NT2/D1 (cell line): ENCODE measurements around the gene ASMTL.
"Not testable (repeated sequence)": the region's sequence is repeated elsewhere in the genome, so short reads cannot be mapped to it uniquely, and the experiment has no call there.

Experiments
- DNase-seq: peaks from one replicate; pipeline ENCODE4 v3.0.0-alpha.2; 2011; ENCODE audit warnings: low read depth, low spot score
- H3K27me3 ChIP-seq: 2 replicates; pipeline ENCODE4 v1.6.0; 2011; ENCODE audit warnings: mild to moderate bottlenecking; ENCODE audit not compliant: insufficient read length, insufficient read depth
- H3K36me3 ChIP-seq: 2 replicates; pipeline ENCODE4 v1.6.1; 2011; ENCODE audit warnings: mild to moderate bottlenecking, low read length, mixed read lengths; ENCODE audit not compliant: insufficient read depth, insufficient read length
- H3K4me1 ChIP-seq: 2 replicates; pipeline ENCODE4 v1.5.1; 2011; ENCODE audit not compliant: insufficient read depth, insufficient read length
- H3K4me3 ChIP-seq: 2 replicates; pipeline ENCODE4 v1.5.1; 2011; ENCODE audit warnings: low read depth; ENCODE audit not compliant: insufficient read length
- H3K9ac ChIP-seq: 2 replicates; pipeline ENCODE4 v1.6.0; 2011; ENCODE audit warnings: low read depth; ENCODE audit not compliant: insufficient read length
- H3K9me3 ChIP-seq: 2 replicates; pipeline ENCODE4 v1.5.1; 2011; ENCODE audit warnings: mild to moderate bottlenecking, low read length; ENCODE audit not compliant: insufficient read depth
- SUZ12 ChIP-seq: IDR thresholded peaks from 2 replicates; pipeline ENCODE4 v1.6.1; 2011; ENCODE audit not compliant: insufficient read length, insufficient read depth; ENCODE audit errors: extremely low read depth
- YY1 ChIP-seq: IDR thresholded peaks from 2 replicates; pipeline ENCODE4 v1.6.1; 2011; ENCODE audit not compliant: insufficient read length, insufficient read depth
- ZNF274 ChIP-seq: IDR thresholded peaks from 2 replicates; pipeline ENCODE4 v1.6.1; 2011; ENCODE audit warnings: mild to moderate bottlenecking, low read depth, low read length

ASMTL gene

DNA sequence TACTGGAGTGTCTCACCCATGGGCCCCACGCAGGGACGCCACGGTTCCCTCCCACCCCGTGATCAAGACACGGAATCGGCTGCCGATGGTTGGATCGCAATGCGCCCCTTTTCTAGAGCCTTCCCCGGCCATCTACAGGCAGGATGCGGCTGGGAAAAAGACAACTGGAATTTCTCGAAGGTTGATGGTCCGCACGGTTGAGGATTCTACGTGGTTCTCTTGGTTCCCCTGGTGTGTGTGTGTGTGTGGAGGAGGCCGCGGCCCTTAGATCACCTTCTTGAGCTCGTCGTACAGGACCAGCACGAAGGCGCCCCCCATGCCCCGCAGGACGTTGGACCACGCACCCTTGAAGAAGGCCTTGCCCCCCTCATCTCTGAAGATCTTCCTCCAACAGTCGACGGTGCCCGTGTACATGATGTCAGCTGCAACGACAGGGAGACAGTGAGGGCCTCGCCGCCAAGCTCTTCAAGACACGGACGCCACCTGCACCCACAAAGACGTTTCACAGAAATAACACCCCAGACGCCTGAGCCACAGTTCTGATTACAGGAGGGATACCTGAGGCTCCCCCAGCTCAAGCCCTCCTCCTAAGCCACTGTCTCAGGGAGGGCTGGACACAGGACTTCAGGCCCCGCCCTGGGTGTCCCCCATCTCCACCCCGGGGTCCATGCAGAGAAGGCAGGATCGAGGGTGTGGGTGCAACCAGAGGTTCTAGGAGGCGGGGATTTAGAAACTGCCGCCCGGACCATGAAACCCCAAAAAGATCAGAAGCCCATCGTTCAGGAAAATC is 66.2 kb downstream of the ASMTL start:
- DNase-seq, result no peak
- H3K9me3 ChIP-seq, result no peaks in the 10 kb centered on the region
- no peak for TF ChIP-seq SUZ12
- TF ChIP-seq YY1, result no peak
- peaks cover 12% of the 10 kb centered on the region for H3K4me1 ChIP-seq
- H3K9ac ChIP-seq, result no peak overlapping the region
- peaks cover 88% of the 10 kb centered on the region for H3K36me3 ChIP-seq
- no peaks in the 10 kb centered on the region for H3K27me3 ChIP-seq
- H3K4me3 ChIP-seq, result no peak overlapping the region

DNA sequence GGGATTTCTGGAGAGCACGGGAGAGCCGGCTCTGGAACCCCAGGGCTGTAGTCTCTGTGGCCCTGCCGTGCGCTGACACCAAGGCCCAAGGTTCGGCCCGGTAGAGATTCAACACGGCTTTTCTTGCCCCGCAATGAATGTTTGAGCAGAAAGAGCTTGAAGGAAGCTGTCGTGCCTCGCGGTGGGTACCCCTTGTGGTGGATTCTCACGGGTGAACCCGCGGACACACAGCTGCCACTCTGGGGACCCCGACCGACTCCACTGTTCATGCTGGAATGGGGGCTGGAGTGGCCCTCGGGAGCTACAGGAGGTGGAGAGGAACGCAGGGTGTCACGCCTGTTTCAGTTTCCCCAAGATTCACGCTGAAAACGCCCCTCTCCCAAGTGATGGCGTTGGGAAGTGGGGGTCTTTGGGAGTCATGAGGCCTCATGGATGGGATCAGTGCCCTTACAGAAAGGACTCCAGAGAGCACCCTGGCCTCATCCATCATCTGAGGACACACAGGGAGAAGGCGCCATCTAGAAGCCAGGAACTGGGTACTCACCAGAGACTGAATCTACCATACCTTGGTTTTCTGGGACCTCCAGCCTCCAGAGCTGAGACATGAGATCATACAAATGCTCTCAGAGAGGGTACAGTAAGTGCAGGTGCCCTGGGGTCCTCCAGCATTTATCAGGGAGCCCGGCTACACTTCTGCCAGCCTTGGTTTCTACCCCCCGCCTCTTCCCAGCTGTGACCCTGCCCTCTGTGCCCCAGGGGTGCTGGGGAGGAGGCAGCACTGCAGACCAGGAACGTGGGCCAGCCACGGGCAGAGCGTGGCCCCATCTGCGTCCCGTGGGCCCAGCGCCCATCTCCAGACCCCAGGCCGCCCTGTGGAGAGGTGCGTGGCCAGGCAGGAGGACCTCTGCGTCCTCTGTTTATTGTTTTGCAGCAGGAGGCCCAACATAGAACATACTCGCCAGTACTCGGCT is 67.2 kb downstream of the ASMTL start:
- peaks cover 6% of the 10 kb centered on the region; the same call in 1 of the 2 replicates for H3K9me3 ChIP-seq
- peaks cover 78% of the 10 kb centered on the region for H3K36me3 ChIP-seq
- no peak overlapping the region for H3K4me3 ChIP-seq
- no peaks in the 10 kb centered on the region for H3K27me3 ChIP-seq
- no peak for DNase-seq
- H3K9ac ChIP-seq, result no peak overlapping the region
- H3K4me1 ChIP-seq, result peaks cover 12% of the 10 kb centered on the region
- TF ChIP-seq SUZ12, result no peak
- TF ChIP-seq YY1, result no peak
- no peak for TF ChIP-seq ZNF274

DNA sequence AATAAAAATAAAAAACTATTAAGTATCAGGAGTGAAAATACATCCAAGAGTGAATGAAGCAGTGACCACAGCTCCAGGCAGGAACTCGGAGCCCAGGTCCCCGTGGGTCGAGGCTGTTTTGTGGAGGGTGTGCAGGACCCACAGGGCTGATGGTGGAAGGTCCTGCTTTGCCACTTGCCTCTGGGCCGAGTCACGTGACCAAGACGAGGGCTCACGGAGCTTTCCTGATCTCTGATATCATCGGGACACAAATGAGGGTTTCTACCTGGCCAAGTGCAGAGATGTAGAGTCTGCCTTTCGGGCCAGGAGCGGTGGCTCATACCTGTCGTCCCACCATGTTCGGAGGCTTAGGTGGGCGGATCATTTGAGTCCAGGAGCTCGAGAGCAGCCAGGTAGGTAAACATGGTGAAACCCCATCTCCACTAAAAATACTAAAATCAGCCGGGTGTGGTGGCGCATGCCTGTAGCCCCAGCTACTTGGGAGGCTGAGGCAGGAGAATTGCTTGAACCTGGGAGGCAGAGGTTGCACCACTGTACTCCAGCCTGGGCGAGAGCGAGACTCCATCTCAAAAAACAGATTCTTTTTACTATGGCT is 68.0 kb downstream of the ASMTL start:
- no peak for DNase-seq
- H3K27me3 ChIP-seq, result no peaks in the 10 kb centered on the region
- no peak overlapping the region for H3K4me3 ChIP-seq
- H3K9me3 ChIP-seq, result peaks cover 6% of the 10 kb centered on the region; the same call in 1 of the 2 replicates
- TF ChIP-seq YY1, result no peak
- TF ChIP-seq SUZ12, result no peak
- no peak for TF ChIP-seq ZNF274
- peaks cover 70% of the 10 kb centered on the region for H3K36me3 ChIP-seq
- H3K4me1 ChIP-seq, result peaks cover 12% of the 10 kb centered on the region
- no peak overlapping the region for H3K9ac ChIP-seq

DNA sequence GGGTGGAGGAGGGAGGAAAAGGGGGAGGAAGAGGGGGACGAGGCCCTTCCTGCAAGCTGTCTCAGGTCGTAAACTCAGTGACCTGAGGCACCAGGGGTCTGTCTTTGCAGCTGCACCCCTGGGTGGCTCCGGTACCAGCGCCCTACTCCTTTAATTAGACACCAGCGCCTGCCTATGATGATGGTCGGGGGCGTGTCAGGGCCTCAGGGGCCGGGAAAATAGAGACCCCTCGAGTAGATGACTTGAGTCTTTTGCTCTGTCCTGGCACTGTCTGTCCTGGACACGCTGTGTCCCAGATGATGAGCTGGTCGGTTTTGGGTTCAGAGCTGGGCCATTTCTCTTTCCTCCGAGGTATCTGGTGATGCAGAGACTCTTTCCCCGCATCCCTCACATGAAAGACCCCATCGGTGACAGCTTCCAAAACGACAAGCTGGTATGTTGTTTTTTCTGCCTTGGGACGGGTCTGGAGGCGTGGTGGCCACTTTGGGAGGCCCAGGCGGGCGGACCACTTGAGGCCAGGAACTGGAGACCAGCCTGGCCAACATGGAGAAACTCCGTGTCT is 72.0 kb downstream of the ASMTL start:
- Histone ChIP-seq H3K9me3 (peaks cover 6% of the 10 kb centered on the region; the same call in 1 of the 2 replicates), H3K4me1 (peaks cover 7% of the 10 kb centered on the region), H3K4me3 (no peak overlapping the region), H3K9ac (no peak overlapping the region), H3K27me3 (no peaks in the 10 kb centered on the region), H3K36me3 (peaks cover 37% of the 10 kb centered on the region)
- DNase-seq, result no peak
- TF ChIP-seq YY1, result no peak
- no peak for TF ChIP-seq ZNF274
- no peak for TF ChIP-seq SUZ12

DNA sequence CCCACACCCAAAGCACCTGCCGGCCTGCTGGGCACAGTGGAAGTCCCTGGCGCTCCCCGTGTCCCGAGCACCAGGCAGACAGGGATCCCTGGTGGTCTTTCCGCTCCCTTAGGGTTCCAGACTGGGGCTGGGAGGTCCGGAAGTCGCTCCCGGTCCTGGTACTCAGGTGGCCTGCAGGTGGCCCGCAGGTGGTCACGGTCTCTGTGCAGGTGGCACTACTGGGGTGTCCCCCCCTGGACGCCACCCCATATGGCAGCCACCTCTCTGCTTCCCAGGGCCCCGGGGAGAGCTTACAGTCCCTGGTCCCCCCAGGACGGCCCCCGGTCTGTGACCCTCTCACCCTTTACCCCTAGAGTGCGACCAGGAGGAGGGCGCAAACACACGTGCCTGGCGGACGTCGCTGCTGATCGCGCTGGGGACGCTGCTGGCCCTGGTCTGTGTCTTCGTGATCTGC is 74.4 kb downstream of the ASMTL start:
- no peak for DNase-seq
- TF ChIP-seq SUZ12, result no peak
- no peak for TF ChIP-seq YY1
- no peak for TF ChIP-seq ZNF274
- H3K27me3 ChIP-seq, result no peaks in the 10 kb centered on the region
- H3K4me1 ChIP-seq, result peaks cover 7% of the 10 kb centered on the region
- peaks cover 6% of the 10 kb centered on the region; the same call in 1 of the 2 replicates for H3K9me3 ChIP-seq
- peaks cover 16% of the 10 kb centered on the region for H3K36me3 ChIP-seq
- peak overlapping the region; percentile 32 for H3K9ac ChIP-seq
- no peak overlapping the region for H3K4me3 ChIP-seq

DNA sequence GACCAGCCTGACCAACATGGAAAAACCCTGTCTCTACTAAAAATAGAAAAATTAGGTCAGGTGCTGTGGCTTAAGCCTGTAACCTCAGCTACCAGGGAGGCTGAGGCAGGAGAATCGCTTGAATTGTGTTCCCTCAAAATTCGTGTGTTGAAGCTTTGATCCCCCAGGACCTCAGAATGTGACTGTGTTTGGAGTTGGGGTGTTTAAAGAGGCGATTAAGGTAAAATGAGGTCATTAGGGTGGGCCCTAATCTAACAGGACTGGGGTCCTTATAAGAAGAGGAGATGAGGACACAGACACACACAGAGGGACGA is 84.4 kb downstream of the ASMTL start:
- no peak for TF ChIP-seq SUZ12
- TF ChIP-seq YY1, result no peak
- TF ChIP-seq ZNF274, result no peak
- H3K4me3 ChIP-seq, result no peak overlapping the region
- no peak for DNase-seq
- no peaks in the 10 kb centered on the region for H3K27me3 ChIP-seq
- H3K4me1 ChIP-seq, result no peaks in the 10 kb centered on the region
- peaks cover 8% of the 10 kb centered on the region for H3K36me3 ChIP-seq
- H3K9ac ChIP-seq, result no peak overlapping the region
- H3K9me3 ChIP-seq, result no peaks in the 10 kb centered on the region

DNA sequence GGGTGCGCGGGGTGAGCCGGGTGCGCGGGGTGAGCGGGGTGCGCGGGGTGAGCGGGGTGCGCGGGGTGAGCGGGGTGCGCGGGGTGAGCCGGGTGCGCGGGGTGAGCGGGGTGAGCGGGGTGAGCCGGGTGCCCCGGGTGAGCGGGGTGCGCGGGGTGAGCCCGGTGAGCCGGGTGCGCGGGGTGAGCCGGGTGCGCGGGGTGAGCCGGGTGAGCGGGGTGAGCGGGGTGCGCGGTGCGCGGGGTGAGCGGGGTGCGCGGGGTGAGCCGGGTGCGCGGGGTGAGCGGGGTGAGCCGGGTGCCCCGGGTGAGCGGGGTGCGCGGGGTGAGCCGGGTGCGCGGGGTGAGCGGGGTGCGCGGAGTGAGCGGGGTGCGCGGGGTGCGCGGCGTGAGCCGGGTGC is 86.3 kb downstream of the ASMTL start:
- not testable (repeated sequence) for H3K4me1 ChIP-seq
- peaks cover 18% of the 10 kb centered on the region for H3K36me3 ChIP-seq

More for the DNA sequence above, 86.3 kb downstream of the ASMTL start:
- DNase-seq, H3K9me3 ChIP-seq, H3K4me3 ChIP-seq, H3K27me3 ChIP-seq, H3K9ac ChIP-seq: not testable (repeated sequence)
